NCI-H1436 (cell line): ENCODE data around the gene TRIM41.
"Not testable (repeated sequence)": the region's sequence is repeated elsewhere in the genome, so short reads cannot be mapped to it uniquely, and the experiment has no call there.

Experiments
- DNase-seq: peaks from one replicate; lab custom pipeline; 2025; lab: John Stamatoyannopoulos, UW

The TRIM41 gene

GRCh38 chr5:181210698-181211097, 12.4 kb upstream of the TRIM41 start:
- not testable (repeated sequence) for DNase-seq

GRCh38 chr5:181211208-181211607, 11.9 kb upstream of the TRIM41 start:
- no peak for DNase-seq

- no peak for DNase-seq
Measured at GRCh38 chr5:181212080-181212479, 11.0 kb upstream of the TRIM41 start.

GRCh38 chr5:181212934-181213333, 10.1 kb upstream of the TRIM41 start:
- DNase-seq, result no peak

- not testable (repeated sequence) for DNase-seq
Measured at GRCh38 chr5:181214249-181214648, 8.8 kb upstream of the TRIM41 start.

GRCh38 chr5:181215997-181216989, 6.8 kb upstream of the TRIM41 start:
- DNase-seq, result no peak

- no peak for DNase-seq
Measured at GRCh38 chr5:181217111-181217802, 5.8 kb upstream of the TRIM41 start.

- DNase-seq, result no peak
Measured at GRCh38 chr5:181217803-181218062, 5.3 kb upstream of the TRIM41 start.

GRCh38 chr5:181218795-181219124, 4.3 kb upstream of the TRIM41 start:
- no peak for DNase-seq

- no peak for DNase-seq
Measured at GRCh38 chr5:181219262-181220177, 3.6 kb upstream of the TRIM41 start.

GRCh38 chr5:181220178-181220515, 2.9 kb upstream of the TRIM41 start:
- DNase-seq, result no peak

GRCh38 chr5:181221105-181221791, 1.8 kb upstream of the TRIM41 start:
- DNase-seq, result no peak

- DNase-seq, result no peak
Measured at GRCh38 chr5:181221792-181222629, 1.1 kb upstream of the TRIM41 start.

GRCh38 chr5:181222630-181223057, 437 bp upstream of the TRIM41 start:
- DNase-seq, result no peak

GRCh38 chr5:181223729-181224389, 778 bp downstream of the TRIM41 start:
- no peak for DNase-seq

- no peak for DNase-seq
Measured at GRCh38 chr5:181224390-181225229, 1.5 kb downstream of the TRIM41 start.

GRCh38 chr5:181229996-181230395, 6.9 kb downstream of the TRIM41 start:
- no peak for DNase-seq

GRCh38 chr5:181230551-181230950, 7.5 kb downstream of the TRIM41 start:
- DNase-seq, result no peak

GRCh38 chr5:181231432-181231831, 8.4 kb downstream of the TRIM41 start:
- no peak for DNase-seq

- DNase-seq, result no peak
Measured at GRCh38 chr5:181232593-181232992, 9.5 kb downstream of the TRIM41 start.
